OCI-LY7 (cell line): ENCODE data around the gene KANK2. TPM values are rescaled to one million over a fixed set of nuclear protein-coding genes. Genes with fewer than 3 reads are reported as not detected.
"Not testable (repeated sequence)": the region's sequence is repeated elsewhere in the genome, so short reads cannot be mapped to it uniquely, and the experiment has no call there.

Source experiments
- BruUV-seq: library from RNA; stranded (reverse); fragments of 400-500 nt; replicated peaks from 2 replicates; lab custom pipeline; 2021; lab: Mats Ljungman, UMichigan
- CTCF ChIA-PET: fragments of 300-600 bp; sonication (Branson Sonifier 250); formaldehyde crosslinking; loops from one replicate; lab custom pipeline; 2022; ENCODE audit warnings: antibody characterized with exemption; ENCODE audit not compliant: unreplicated experiment; lab: Charles Lee
- POLR2A ChIA-PET: fragments of 300-600 bp; sonication (Branson Sonifier 250); formaldehyde crosslinking; loops from one replicate; lab custom pipeline; 2022; ENCODE audit warnings: antibody characterized with exemption; lab: Charles Lee
- DNase-seq: peaks from one replicate; pipeline ENCODE4 v3.0.0-alpha.2; 2015; ENCODE audit warnings: low spot score
- H2AFZ ChIP-seq: fragments of 200-600 bp; sonication (generic), shearing (Covaris generic); 2 replicates; pipeline ENCODE4 v1.6.1; 2014; ENCODE audit warnings: mild to moderate bottlenecking, antibody characterized with exemption, low read length, moderate library complexity
- H3K27ac ChIP-seq: fragments of 200-600 bp; sonication (generic); 2 replicates; pipeline ENCODE4 v1.5.1; 2014; ENCODE audit warnings: mixed run types, low read depth, mild to moderate bottlenecking, moderate library complexity, low read length, inconsistent platforms; ENCODE audit not compliant: poor library complexity, severe bottlenecking
- H3K36me3 ChIP-seq: fragments of 200-600 bp; sonication (generic); 2 replicates; pipeline ENCODE4 v1.6.1; 2014; ENCODE audit warnings: mild to moderate bottlenecking, antibody characterized with exemption, low read length, moderate library complexity, mixed read lengths; ENCODE audit not compliant: insufficient read depth
- H3K4me1 ChIP-seq: fragments of 200-600 bp; sonication (generic); 2 replicates; pipeline ENCODE4 v1.5.1; 2014; ENCODE audit warnings: mild to moderate bottlenecking, low read length; ENCODE audit not compliant: insufficient read depth, poor library complexity, severe bottlenecking
- H3K4me2 ChIP-seq: fragments of 200-600 bp; sonication (generic); 2 replicates; pipeline ENCODE4 v1.6.1; 2014; ENCODE audit warnings: mild to moderate bottlenecking, low read length
- H3K4me3 ChIP-seq: fragments of 200-600 bp; sonication (generic); 2 replicates; pipeline ENCODE4 v1.5.1; 2014; ENCODE audit warnings: mild to moderate bottlenecking, low read depth, low read length; ENCODE audit not compliant: poor library complexity, severe bottlenecking
- H3K79me2 ChIP-seq: fragments of 200-600 bp; sonication (generic); 2 replicates; pipeline ENCODE4 v1.6.1; 2016; ENCODE audit warnings: low read depth, mild to moderate bottlenecking, low read length, moderate library complexity, mixed read lengths; ENCODE audit not compliant: insufficient read depth
- H3K9me2 ChIP-seq: fragments of 200-600 bp; sonication (generic); 2 replicates; pipeline ENCODE4 v1.6.1; 2016; ENCODE audit warnings: mild to moderate bottlenecking, low read length, mixed read lengths; ENCODE audit not compliant: insufficient read depth
- H3K9me3 ChIP-seq: fragments of 200-600 bp; sonication (generic); 2 replicates; pipeline ENCODE4 v1.6.1; 2014; ENCODE audit warnings: mild to moderate bottlenecking, mixed run types, low read length, mixed read lengths
- H4K20me1 ChIP-seq: fragments of 200-600 bp; sonication (generic); 2 replicates; pipeline ENCODE4 v1.6.1; 2014; ENCODE audit warnings: mild to moderate bottlenecking, antibody characterized with exemption, low read length, moderate library complexity, mixed read lengths; ENCODE audit not compliant: insufficient read depth
- CTCF ChIP-seq: fragments of 200-600 bp; sonication (generic); conservative IDR thresholded peaks from 2 replicates; pipeline ENCODE4 v1.5.1; 2014; ENCODE audit warnings: mild to moderate bottlenecking, antibody characterized with exemption, low read length, moderate library complexity, mixed read lengths
- EZH2phosphoT487 ChIP-seq: fragments of 200-600 bp; sonication (generic); IDR thresholded peaks from 2 replicates; pipeline ENCODE4 v1.6.1; 2018; ENCODE audit warnings: low read depth, borderline replicate concordance, mild to moderate bottlenecking, mixed run types, antibody characterized with exemption, low read length, moderate library complexity, mixed read lengths
- intact Hi-C: fragments of 100-400 bp; cut with micrococcal nuclease; formaldehyde crosslinking; loops from one replicate; pipeline ENCODE4 v1.10.0; 2022; ENCODE audit not compliant: unreplicated experiment
- total RNA-seq, 2 experiments: library from RNA; depleted of rRNA in 1 of 2; stranded (reverse); fragments of >200 nt in 1 of 2; shearing (Covaris generic) in 1 of 2; gene quantifications; 2 replicates each; pipeline ENCODE4 v1.2.3, GENCODE V29; 2014 to 2022

Gene KANK2
- total RNA-seq, 2 experiments from 2014 or later, result 174 to 186 TPM

- H3K4me3 ChIP-seq, result no peak overlapping the region
- no peak overlapping the region for H3K27ac ChIP-seq
- CTCF ChIA-PET, result no interaction called here
- TF ChIP-seq CTCF (no peak), EZH2phosphoT487 (no peak)
- H2AFZ ChIP-seq, result no peak overlapping the region
- H3K9me2 ChIP-seq, result no peaks in the 10 kb centered on the region
- no peaks in the 10 kb centered on the region; the same call in 1 of the 2 replicates for H3K9me3 ChIP-seq
- H3K79me2 ChIP-seq, result peaks cover 33% of the 10 kb centered on the region; the same call in 1 of the 2 replicates
- POLR2A ChIA-PET, result interaction anchor here (1.0 kb wide), 1 partner anchor 10 kb away, joined by 3 read pairs; no protein-coding TSS in a partner anchor
- BruUV-seq, result no TSS peak
- DNase-seq, result no peak
- no peaks in the 10 kb centered on the region for H4K20me1 ChIP-seq
- H3K4me2 ChIP-seq, result no peak overlapping the region
- intact Hi-C loops, result no loop called here
- H3K36me3 ChIP-seq, result peaks cover 70% of the 10 kb centered on the region
- peaks cover 59% of the 10 kb centered on the region for H3K4me1 ChIP-seq
These were observed 14.4 kb downstream of the KANK2 start for GRCh38 chr19:11182994-11183393.

- TF ChIP-seq EZH2phosphoT487, result no peak
- TF ChIP-seq CTCF, result no peak
- Histone ChIP-seq H3K4me3 (no peak overlapping the region), H3K9me3 (no peaks in the 10 kb centered on the region; the same call in 1 of the 2 replicates), H2AFZ (no peak overlapping the region), H4K20me1 (no peaks in the 10 kb centered on the region), H3K9me2 (no peaks in the 10 kb centered on the region), H3K4me2 (no peak overlapping the region), H3K79me2 (peaks cover 25% of the 10 kb centered on the region; the same call in 1 of the 2 replicates), H3K4me1 (peaks cover 44% of the 10 kb centered on the region), H3K27ac (no peak overlapping the region), H3K36me3 (peaks cover 70% of the 10 kb centered on the region)
- intact Hi-C loops, result no loop called here
- no TSS peak for BruUV-seq
- DNase-seq, result no peak
- CTCF ChIA-PET, result no interaction called here
- POLR2A ChIA-PET, result no interaction called here
These were observed 15.9 kb downstream of the KANK2 start for GRCh38 chr19:11181488-11181887.

- H4K20me1 ChIP-seq, DNase-seq, intact Hi-C loops, H3K9me2 ChIP-seq, CTCF ChIA-PET, BruUV-seq, H3K27ac ChIP-seq, H3K4me3 ChIP-seq, H3K9me3 ChIP-seq, H2AFZ ChIP-seq: not testable (repeated sequence)
- H3K4me1 ChIP-seq, result peaks cover 39% of the 10 kb centered on the region
- peaks cover 73% of the 10 kb centered on the region for H3K36me3 ChIP-seq
- peak overlapping the region; percentile 51; the same call in 1 of the 2 replicates for H3K4me2 ChIP-seq
- H3K79me2 ChIP-seq, result peaks cover 25% of the 10 kb centered on the region; the same call in 1 of the 2 replicates
- POLR2A ChIA-PET, result interaction anchor here (1.5 kb wide), 1 partner anchor 9 kb away, joined by 5 read pairs; no protein-coding TSS in a partner anchor
These were observed 16.4 kb downstream of the KANK2 start for GRCh38 chr19:11180975-11181374.
